ENCODE measurements around the gene GRB2. TPM values are rescaled to one million over a fixed set of nuclear protein-coding genes. Genes with fewer than 3 reads are reported as not detected.
A peak's percentile ranks its signal among the peaks of the same experiment; 100 is the strongest.
"Not testable (repeated sequence)": the region's sequence is repeated elsewhere in the genome, so short reads cannot be mapped to it uniquely, and the experiment has no call there.

GRB2 gene
- 176 and 195 TPM in 2 replicates for total RNA-seq (2014; rRNA removed; shearing (Covaris generic))

- in situ Hi-C loops (cut with HindIII; ENCODE audit: low sequenced_read_pairs): no loop called here
- peak; percentile 94 for DNase-seq (ENCODE audit: low spot score)
These were observed at the start of gene GRB2 for GRCh38 chr17:75405365-75406221. Gene GRB2 (minus strand): TSS chr17:75405678. CDS start chr17:75393628, 12,050 bp downstream.

DNA sequence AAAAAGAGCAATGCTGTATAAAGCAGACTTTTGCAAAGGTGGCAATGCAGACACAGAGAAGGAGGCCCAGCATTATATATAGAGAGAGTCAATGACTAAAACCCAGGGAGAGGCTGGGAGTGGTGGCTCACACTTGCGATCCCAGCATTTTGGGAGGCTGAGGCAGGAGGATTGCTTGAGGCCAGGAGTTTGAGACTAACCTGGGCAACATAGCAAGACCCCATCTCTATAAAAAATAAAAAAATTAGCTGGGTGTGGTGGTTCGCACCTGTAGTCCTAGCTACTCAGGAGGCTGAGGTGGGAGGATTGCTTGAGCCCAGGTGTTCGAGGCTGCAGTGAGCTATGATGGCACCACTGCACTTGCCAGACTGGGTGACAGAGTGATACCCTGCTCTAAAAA is 49.2 kb upstream of the GRB2 start:
- in situ Hi-C loops (cut with HindIII; ENCODE audit: low sequenced_read_pairs); DNase-seq (ENCODE audit: low spot score): not testable (repeated sequence)

DNA sequence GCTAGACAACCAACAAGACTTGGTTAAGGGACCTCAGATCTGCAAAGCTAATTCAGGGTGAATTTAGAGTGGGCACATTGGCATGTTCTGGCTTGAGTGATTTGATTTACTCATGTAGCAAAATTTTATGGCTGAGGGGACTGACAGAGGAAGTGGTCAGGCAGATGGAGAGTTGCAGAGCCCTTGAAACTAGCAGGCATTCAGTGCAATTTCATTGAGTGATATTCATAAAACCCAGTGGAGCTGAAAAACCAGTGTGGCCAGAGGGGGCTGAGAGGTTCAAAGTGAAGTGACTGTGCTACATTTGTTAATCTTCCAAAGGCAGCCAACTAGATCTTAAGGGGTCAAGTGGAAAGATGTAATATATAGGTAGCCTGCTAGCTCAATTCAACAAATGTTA is 48.7 kb upstream of the GRB2 start:
- no peak for DNase-seq (ENCODE audit: low spot score)
- in situ Hi-C loops (cut with HindIII; ENCODE audit: low sequenced_read_pairs): no loop called here

DNA sequence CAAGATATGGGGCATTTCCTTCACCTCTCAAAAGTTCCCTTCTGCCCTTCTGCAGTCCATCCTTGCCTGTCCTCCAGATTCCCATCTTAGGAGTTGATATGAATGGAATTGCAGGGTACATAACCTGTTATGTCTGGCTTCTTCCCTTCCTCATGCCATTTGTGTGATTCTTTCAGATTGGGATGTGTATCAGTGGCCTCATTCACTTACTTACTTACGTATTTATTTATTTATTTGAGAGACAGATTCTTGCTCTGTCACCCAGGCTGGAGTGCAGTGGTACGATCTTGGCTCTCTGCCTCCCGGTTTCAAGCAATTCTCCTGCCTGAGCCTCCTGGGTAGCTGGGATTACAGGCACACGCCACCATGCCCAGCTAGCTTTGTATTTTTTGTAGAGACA is 44.8 kb upstream of the GRB2 start:
- in situ Hi-C loops (cut with HindIII; ENCODE audit: low sequenced_read_pairs): no loop called here
- no peak for DNase-seq (ENCODE audit: low spot score)

GRCh38 chr17:75447951-75448856 is 42.7 kb upstream of the GRB2 start:
- in situ Hi-C loops (cut with HindIII; ENCODE audit: low sequenced_read_pairs): no loop called here
- DNase-seq (ENCODE audit: low spot score): no peak

- DNase-seq (ENCODE audit: low spot score); in situ Hi-C loops (cut with HindIII; ENCODE audit: low sequenced_read_pairs): not testable (repeated sequence)
These were observed 40.4 kb upstream of the GRB2 start for GRCh38 chr17:75445896-75446295.

GRCh38 chr17:75445296-75445695 is 39.8 kb upstream of the GRB2 start:
- no peak for DNase-seq (ENCODE audit: low spot score)
- in situ Hi-C loops (cut with HindIII; ENCODE audit: low sequenced_read_pairs): no loop called here

GRCh38 chr17:75442168-75443103 is 37.0 kb upstream of the GRB2 start:
- in situ Hi-C loops (cut with HindIII; ENCODE audit: low sequenced_read_pairs): no loop called here
- peak; percentile 16 for DNase-seq (ENCODE audit: low spot score)

DNA sequence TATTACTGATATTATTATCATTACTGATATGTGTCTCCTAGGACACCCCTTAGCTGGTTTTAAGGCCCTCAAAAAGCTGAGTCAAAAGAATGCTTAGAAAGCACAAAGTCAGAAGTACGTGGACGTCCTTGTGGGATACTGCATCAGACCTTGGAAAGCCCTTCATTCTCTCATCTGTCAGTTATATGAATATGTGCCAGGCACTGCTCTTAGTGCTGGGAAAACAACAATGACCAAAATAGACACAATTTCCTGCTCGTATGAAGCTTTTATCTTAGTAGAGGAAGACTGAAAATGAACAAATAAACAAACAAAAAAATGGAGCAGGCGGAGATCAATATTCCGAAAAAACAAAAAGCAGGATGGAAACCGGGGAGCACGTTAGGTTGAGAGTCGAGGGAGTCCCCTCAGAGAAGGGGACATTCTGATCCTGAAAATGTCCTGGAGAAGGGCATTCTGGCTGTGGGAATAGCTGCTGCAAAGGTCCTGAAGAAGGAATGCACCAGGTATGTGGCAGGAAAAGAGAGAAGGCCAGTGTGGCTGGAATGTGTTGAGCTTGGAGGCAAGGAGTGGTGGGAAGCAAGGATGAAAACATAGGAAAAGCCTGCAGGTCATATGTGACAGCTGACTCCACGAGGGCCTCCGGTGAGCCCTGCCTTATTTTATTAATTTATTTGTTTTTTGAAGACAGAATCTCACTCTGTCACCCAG is 35.4 kb upstream of the GRB2 start:
- in situ Hi-C loops (cut with HindIII; ENCODE audit: low sequenced_read_pairs): no loop called here
- DNase-seq (ENCODE audit: low spot score): no peak

GRCh38 chr17:75439287-75439686 is 33.8 kb upstream of the GRB2 start:
- DNase-seq (ENCODE audit: low spot score): no peak
- in situ Hi-C loops (cut with HindIII; ENCODE audit: low sequenced_read_pairs): no loop called here

GRCh38 chr17:75437404-75437803 is 31.9 kb upstream of the GRB2 start:
- DNase-seq (ENCODE audit: low spot score); in situ Hi-C loops (cut with HindIII; ENCODE audit: low sequenced_read_pairs): not testable (repeated sequence)

- DNase-seq (ENCODE audit: low spot score); in situ Hi-C loops (cut with HindIII; ENCODE audit: low sequenced_read_pairs): not testable (repeated sequence)
These were observed 29.0 kb upstream of the GRB2 start for GRCh38 chr17:75434433-75434832.

- in situ Hi-C loops (cut with HindIII; ENCODE audit: low sequenced_read_pairs): no loop called here
- DNase-seq (ENCODE audit: low spot score): no peak
These were observed 27.8 kb upstream of the GRB2 start for GRCh38 chr17:75433218-75433783.

GRCh38 chr17:75430159-75430974 is 24.9 kb upstream of the GRB2 start:
- peak; percentile 48 for DNase-seq (ENCODE audit: low spot score)
- in situ Hi-C loops (cut with HindIII; ENCODE audit: low sequenced_read_pairs): no loop called here

- in situ Hi-C loops (cut with HindIII; ENCODE audit: low sequenced_read_pairs): no loop called here
These were observed 23.3 kb upstream of the GRB2 start for GRCh38 chr17:75428543-75429469.

GRCh38 chr17:75418531-75418930 is 13.1 kb upstream of the GRB2 start:
- DNase-seq (ENCODE audit: low spot score): no peak
- in situ Hi-C loops (cut with HindIII; ENCODE audit: low sequenced_read_pairs): no loop called here

More at GRCh38 chr17:75428543-75429469, 23.3 kb upstream of the GRB2 start:
- peak; percentile 12 for DNase-seq (ENCODE audit: low spot score)

Data from G401 (cell line).